ENCODE results near the gene NSUN6.

The NSUN6 gene

DNA sequence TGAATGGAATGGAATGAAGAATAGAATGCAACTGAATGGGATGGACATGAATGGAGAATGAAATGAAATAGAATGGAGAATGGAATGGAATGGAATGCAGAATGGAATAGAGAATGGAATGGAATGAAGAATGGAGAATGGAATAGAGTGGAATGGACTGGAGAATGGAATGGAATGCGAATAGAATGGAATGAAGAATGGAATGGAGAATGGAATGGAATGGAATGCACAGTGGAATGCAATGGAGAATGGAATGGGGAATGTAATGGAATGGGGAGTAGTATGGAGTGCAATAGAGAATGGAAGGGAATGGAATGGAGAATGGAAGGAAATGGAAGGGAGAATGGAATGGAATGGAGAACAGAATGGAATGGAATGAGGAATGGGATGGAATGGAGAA is 93.4 kb downstream of the NSUN6 start:
- DNase-seq: no peak

DNA sequence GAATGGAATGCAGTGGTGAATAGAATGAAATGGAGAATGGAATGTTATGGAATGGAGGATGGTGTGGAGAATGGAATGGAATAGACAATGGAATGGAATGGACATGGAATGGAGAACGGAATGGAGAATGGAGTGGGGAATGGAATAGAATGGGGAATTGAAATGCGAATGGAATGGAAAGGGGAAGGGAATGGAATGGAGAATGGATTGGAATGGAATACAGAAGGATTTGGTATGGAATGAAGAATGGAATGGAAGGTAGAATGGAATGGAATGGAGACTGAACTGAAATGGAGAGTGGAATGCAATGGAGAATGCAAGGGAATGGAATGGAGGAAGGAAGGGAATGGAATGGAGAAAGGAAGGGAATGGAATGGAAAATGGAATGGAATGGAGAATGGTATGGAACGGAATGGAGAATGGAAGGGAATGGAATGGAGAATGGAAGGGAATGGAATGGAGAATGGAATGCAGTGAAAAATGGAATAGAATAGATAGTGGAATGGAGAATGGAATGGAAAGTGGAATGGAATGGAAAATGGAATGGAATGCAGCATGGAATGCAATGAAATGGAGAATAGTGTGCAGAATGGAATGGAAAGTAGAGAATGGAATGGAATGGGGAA is 94.8 kb downstream of the NSUN6 start:
- DNase-seq: no peak

DNA sequence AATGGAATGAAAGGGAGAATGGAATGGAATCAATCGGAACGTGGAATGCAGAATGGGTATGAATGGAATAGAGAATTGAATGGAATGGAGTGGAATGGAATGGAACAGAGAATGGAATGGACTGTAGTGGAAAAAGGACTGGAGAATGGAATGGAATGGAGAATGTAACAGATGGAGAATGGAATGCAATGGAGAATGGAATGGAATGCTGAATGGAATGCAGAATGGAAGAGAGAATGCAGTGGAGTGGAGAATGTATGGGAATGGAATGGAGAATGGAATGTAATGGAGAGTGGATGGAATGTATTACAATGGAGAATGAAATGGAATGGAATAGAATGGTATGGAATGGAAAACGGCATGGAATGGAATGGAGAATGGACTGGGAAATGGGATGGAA is 96.9 kb downstream of the NSUN6 start:
- no peak for DNase-seq

DNA sequence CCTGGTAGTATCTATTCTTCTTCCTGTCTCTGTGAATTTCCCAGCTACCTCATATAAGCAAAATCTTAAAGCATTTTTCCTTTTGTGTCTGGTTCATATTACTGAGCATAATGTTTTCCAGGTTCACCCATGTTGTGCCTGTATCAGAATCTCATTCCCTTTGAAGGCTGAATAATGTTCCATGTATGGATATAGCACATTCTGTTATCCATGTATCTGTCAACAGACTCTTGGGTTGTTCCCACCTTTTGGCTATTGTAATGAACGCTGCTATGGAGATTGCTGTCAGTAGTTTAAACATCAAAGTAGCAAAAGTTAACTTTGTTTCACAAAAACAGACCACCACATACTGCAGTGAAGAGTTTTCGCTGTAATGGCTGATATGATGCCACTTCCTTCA is 99.9 kb downstream of the NSUN6 start:
- no peak for DNase-seq

DNA sequence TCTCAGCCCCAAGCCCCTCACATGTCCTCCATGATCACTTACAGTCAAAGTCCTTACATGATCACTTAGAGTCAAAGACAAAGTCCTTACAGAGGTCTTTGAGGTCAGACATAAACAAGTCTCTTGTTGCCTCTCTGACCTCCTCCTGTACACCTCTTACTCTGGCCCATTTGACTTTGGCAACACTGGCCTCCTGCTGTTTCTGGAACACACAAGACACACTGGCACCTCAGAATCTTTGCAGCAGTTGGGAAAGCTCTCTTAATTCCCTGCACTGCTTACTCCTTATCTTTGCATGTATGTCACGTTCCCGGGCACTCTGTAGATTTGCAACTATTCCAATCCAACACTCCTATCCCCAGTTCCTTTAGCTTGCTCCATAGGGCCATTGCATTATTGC is 102.3 kb downstream of the NSUN6 start:
- DNase-seq: no peak

DNA sequence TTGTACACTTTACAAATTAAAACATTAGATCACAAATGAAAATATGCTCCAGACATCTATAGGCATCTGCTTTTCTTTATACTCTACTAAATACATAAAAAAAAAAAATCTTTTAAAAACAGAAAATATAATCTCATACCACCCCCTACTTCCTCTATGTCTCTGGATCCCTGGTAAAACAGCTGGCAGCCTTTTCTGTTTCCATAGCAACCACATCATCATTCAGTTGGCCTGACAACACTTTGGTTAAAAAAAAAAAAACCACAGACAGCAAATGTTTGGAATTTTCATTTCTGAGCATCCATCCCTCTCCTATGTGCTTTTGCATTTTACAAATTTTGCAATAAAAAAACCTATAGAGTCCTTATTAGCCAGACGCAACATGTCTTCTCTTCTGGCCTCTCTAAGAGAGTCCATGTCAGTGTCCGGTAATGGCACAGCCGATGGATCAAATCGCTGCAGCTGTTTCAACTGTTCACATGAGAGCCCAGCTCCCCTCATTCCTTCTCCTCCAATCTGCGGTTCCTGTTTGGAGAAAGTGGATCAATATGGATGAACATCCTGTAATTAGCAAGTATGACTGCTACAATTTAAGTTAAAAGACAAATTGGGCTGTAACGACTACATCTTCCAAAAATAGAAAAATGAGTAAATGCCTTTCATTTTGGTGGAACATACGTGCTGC is 105.6 kb downstream of the NSUN6 start:
- no peak for DNase-seq

DNA sequence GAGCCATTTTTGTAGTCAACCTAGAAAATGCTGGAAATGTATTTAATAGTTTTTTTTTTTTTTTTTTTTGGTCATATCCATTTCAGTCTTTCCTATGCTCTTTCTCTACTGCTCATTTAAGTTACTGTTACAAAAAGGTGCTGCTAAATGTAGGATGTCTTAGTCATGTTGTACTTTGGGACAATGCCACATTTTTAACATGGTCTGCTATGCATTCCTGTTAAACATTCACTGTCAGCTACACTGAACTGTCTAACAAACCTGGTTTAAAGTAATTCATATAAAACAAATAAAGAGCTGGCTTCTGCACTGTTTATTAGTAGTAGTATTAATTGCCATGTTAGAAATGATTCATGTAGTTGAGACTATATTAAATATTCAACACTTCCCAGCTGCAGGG is 108.6 kb downstream of the NSUN6 start:
- no peak for DNase-seq

DNA sequence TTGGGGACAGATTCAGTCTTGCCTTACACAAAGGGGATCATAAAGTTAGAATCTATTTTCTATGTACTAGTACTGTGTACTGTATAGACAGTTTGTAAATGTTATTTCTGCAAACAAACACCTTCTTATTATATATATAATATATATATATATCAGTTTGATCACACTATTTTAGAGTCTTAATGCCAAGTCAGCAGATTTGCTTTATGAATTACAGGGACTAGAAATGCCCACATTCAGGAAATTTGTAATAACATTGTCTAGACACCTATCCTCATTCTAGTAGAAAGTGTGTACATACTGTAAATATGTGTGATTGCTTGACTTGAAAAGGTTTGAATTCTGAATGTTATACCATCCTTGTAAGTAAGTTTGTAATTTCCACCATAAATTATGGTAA is 111.2 kb downstream of the NSUN6 start:
- DNase-seq: no peak

DNA sequence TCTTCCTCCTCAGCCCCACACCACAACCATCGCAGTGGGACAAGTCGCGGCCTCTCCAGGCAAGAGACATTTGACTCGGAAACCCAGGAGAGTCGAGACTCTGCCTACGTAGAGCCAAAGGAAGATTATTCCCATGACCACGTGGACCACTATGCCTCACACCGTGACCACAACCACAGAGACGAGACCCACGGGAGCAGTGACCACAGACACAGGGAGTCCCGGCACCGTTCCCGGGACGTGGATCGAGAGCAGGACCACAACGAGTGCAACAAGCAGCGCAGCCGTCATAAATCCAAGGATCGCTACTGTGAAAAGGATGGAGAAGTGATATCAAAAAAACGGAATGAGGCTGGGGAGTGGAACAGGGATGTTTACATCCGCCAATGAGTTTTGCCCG is 112.1 kb downstream of the NSUN6 start:
- no peak for DNase-seq

DNA sequence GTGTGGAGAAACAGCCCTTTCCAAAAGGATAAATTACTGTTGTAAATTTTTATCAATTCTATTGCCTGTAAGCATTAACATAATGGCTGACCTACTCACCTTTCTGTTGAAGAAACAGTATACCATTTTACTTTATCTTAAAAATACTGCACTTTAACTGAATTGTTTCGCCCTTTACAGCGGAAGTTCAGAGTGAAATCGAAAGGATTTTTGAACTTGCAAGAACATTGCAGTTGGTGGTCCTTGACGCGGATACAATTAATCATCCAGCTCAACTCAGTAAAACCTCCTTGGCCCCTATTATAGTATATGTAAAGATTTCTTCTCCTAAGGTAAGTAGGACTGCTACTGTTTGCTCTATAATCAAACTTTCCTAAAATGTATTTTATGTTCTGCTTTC is 117.5 kb downstream of the NSUN6 start:
- DNase-seq: no peak

DNA sequence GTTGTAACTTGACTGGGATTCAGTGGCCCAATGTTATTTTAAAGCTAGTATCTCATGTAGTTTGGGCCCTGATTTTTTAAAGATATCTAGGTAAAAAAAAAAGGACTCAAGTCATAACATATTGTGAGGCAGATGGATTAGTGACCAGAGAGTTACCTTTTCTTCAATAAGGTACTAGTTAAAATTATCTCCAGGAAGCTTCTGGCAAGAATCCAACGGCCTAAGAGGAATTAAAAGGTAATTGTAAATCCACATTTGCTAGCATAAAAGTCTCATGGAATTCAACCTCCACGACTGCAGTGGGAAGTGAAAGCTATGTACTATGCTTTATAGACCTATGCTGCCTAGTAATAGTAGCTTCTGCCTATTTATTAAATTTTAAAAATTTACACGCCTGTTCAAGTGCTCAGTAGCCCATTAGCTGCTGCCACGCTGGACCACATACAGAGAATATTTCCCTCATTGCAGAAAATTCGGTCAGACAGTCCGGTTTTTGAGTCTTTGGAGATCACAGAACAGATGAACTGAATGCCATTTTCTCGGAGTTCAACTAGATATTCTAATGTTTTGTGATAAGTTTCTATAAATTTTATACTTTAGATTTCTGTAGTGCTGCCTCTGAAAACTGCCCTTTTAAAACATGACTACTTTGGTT is 118.4 kb downstream of the NSUN6 start:
- no peak for DNase-seq

DNA sequence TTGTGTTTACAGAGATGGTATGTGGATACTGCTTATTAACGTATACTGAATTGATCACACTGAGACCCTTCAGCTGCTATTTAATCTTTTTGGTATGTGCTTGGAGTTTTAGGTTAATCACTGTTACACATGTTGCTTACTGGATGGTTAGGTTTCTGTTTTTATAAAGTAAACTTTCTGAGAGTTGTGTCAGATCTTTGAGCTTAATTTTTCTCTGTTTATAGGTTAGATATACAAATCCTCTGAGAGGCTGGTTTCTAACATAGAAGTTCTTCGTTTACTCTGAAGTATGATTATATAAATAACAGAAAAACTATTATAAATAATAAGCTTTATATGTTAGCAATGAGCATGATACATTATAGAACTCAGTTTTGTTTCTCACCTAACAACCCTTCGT is 123.1 kb downstream of the NSUN6 start:
- no peak for DNase-seq

DNA sequence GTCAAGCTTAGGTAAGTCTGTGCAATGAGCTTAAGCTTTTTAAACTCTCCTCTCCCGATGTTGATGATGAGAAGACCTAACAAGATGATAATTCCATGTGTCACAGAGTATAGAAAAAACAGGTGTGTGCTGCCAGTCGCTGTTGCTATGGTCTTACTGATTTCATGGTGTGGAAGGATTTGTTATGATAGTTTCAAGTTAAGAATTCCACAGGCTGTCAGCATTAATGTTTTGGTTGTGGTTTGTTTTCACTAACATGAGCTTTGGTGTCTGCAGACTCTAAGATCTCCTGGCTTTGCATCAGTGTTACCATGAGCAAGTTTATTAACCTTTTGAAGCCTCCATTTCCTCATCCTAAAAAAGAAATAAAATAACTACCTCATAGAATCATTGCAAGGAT is 123.7 kb downstream of the NSUN6 start:
- DNase-seq: no peak

DNA sequence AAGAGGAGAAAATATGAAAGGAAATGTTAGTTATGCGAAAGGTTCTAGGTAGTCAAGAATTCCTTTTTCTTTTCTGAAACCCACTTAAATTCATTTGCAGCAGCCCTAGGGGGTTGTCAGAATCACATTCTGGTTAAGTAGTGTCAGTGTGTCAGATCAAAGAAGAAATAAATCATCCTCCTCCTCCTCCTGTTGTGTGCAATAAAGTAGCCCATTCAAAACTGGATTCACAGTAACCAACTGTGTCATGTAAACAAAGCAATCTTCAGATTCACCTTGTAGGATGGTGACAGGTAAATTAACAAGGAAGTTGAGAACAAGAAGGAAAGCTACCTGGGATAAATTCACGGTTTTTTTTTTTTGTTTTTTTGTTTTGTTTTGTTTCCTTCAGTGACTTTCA is 127.5 kb downstream of the NSUN6 start:
- DNase-seq: no peak

DNA sequence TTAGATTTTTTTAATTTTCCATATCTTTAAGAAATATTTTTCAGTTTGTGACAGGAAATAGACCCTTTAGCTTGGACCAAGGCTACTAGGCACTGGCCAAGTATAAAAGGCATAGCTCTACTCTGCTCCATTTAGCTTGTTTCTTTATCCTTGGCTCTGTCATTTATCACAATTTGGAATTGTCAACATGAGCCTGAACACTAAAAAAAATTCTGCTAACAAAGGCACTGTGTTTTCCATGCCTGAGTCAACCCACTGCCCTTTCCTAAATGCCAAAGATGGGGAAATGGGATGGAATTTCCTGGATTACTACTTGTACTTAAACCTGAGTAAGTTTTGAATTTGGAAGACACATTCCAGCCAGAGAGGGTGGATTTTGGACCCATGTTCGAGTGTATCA is 128.4 kb downstream of the NSUN6 start:
- no peak for DNase-seq

DNA sequence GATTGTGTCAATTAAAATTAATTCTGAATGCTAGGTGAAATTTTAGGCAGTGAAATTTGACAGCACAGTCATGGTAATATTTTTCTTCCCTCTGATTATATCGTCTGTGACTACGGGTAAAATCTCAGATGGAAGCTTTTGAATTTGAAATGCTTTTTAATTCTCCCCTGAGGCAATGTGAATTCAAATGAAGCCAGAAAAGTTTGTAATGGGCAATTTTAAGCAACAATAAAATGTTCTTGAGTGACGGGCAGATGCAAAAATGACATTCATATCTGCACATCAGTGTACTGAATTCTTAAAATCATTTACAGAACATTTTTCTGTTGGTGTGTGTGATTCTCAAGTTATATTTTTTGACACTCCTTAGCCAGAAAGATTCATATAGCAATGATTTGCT is 134.5 kb downstream of the NSUN6 start:
- DNase-seq: no peak

DNA sequence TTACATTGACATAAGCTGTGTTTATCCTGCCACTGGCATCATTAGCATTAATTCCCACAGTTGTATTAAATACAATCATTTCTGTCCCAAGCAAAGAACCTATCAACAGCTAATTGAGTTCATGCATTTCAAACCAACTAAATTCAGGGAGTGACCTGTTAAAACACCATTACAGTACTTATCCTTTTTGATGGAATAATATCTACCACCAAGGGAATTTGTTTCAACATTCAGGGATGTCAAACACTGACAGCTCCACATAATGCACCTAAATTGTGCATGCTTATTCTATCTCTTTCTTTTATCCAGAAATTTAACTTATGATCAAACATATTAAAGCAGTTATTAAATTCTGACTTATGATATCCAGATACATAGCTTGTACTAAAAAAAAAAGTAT is 136.8 kb downstream of the NSUN6 start:
- DNase-seq: no peak

DNA sequence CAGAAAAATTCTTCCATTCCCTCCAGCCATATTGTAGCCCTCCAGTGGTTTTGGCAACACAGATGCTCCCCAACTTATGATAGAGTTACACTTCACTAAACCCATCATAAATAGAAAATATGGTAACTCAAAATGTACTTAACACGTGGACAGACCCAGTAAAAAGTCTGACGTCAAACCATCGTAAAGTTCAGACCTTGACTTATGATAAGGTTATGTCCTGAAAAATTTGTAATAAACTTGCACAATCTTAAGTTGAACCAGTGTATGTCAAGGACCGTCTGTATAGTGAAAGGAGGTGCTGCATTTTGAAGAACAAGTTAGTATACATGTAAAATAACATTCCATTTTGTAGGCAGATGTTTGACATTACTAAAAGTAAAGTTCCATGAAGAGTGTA is 142.8 kb downstream of the NSUN6 start:
- no peak for DNase-seq

DNA sequence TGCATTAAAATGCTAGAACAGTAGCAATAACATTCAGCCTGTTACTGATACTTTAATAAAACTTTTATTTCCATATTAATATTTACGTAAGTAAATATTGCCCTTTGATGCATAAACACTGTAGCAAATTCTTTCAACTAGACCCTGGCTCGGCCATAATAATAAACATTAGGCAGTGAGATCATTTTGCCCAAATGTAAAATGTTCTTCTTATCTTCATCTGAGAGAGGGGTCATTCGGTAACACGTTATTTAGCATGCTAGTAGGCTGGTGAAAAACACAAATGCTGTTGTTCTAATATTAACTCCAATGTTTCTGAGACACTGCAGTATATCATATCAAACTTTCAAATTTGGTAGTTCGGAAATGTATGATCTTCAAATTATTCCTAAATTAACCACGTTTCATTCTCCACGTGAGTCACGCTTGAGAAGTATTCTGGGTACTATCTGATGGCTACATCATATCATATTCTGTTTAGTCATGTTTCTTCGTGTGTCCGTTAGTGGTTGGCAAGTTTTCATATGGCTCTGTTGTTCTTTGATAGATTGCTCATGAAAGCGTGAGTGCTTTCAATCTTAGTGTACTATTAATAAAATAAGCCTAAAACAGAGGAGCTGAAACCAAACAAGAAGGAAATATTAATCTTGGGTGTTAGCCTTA is 145.8 kb downstream of the NSUN6 start:
- peak; percentile 4 for DNase-seq

DNA sequence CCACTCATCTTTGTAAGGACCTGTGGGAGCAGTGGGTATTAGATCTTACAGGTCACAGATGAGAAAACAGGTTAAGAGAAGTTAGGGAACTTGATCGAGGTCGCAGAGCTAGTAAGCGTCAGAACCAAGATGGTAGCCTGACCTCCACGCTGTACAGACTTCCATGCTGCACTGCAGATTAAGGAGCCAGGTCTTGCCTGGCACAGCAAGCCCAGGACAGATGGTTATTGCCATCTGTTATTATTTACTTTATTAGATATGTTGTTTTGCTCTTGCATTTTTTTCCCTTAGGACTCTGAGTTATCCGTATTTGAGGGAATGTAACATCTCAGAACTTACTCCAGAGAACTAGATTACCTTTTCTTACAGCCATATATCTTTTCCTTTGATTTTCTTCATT is 147.2 kb downstream of the NSUN6 start:
- peak; percentile 71 for DNase-seq

DNA sequence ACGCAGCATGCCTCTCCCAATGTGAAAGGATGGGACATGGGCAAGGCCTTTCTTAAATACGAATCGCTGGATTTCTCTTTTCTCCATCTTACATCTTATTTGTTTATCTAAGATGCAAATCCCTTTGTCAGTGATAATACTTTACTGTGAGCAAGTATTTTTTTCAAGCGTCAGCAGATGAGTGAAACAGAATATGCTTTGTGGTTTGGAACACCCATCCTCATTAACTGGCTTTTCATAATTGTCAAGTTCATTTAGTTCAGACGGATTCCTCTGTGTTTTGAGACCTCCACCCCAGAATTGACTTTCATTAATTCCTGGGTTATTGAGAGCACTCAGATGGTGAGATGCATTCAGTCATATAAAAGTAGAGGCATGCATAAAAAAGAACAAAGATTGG is 149.8 kb downstream of the NSUN6 start:
- no peak for DNase-seq

DNA sequence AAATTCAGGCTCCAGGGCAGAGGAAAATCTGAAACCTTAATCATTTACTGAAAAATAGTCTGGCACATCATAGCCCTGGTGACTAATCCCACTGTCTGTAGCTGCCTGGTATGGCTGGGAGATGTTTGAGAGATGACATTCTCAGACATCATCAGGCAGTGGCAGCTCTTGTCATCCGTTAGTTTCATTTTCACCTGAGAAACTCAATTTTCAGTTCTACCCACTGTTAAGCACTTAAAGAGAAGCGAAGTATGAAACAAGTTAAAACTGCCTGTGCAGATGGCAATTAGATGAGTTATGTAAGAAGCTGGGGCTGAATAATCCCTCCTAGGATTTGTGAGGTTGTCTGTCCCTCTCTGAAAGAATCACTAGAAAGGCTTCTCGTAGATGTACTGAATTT is 150.2 kb downstream of the NSUN6 start:
- DNase-seq: no peak

DNA sequence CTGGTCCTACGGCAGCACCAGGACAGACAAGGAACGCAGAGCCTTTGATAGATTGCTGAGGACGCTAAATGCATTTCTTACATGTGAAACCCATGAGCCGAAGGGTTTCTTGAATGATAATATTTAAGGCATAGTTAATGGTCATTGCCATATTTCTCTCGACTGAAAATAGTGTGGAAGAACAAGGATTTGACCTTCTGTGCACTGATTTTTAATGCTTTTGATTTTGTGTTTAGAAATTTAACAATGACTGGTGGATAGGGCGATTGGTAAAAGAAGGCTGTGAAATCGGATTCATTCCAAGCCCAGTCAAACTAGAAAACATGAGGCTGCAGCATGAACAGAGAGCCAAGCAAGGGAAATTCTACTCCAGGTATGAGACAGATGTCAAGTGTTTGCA is 150.8 kb downstream of the NSUN6 start:
- DNase-seq: no peak

DNA sequence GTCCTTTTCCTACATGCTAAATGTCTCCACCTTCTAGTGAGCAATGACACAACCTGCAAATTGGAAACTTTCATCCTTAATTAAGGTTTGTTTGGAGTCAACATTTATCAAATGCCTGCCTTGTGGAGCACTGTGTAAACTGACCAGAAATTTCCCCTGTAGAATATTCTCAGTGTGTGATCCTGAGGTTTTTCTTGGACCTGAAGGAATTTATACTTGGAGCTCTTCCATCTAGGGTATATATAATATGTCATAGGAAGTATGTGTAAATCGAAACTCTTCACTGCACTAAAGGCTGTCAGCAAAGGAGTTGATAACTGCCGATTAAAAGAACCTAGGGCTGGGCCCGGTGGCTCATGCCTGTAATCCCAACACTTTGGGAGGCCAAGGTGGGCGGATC is 152.4 kb downstream of the NSUN6 start:
- no peak for DNase-seq
